Osteocyte (in vitro differentiated cells): ENCODE data around the gene PAH. TPM values are rescaled to one million over a fixed set of nuclear protein-coding genes. Genes with fewer than 3 reads are reported as not detected.

Experiments
- DNase-seq: peaks from one replicate; pipeline ENCODE4 v3.0.0; 2021; ENCODE audit warnings: mixed read lengths; ENCODE audit not compliant: unreplicated experiment; ENCODE audit errors: extremely low spot score
- H3K27ac Mint-ChIP-seq: one replicate; pipeline ENCODE4 v1.8.0; 2021; ENCODE audit warnings: mild to moderate bottlenecking, mixed read lengths; ENCODE audit not compliant: unreplicated experiment
- H3K27me3 Mint-ChIP-seq: one replicate; pipeline ENCODE4 v1.8.0; 2021; ENCODE audit warnings: mixed read lengths; ENCODE audit not compliant: unreplicated experiment
- H3K36me3 Mint-ChIP-seq: one replicate; pipeline ENCODE4 v1.8.0; 2021; ENCODE audit warnings: mixed read lengths; ENCODE audit not compliant: unreplicated experiment
- H3K4me1 Mint-ChIP-seq: one replicate; pipeline ENCODE4 v1.8.0; 2021; ENCODE audit warnings: mixed read lengths; ENCODE audit not compliant: unreplicated experiment
- H3K4me3 Mint-ChIP-seq: one replicate; pipeline ENCODE4 v1.8.0; 2021; ENCODE audit warnings: mild to moderate bottlenecking, moderate library complexity, mixed read lengths; ENCODE audit not compliant: unreplicated experiment
- H3K9me3 Mint-ChIP-seq: one replicate; pipeline ENCODE4 v1.8.0; 2021; ENCODE audit warnings: mixed read lengths; ENCODE audit not compliant: unreplicated experiment
- total RNA-seq: library from RNA; stranded (reverse); gene quantifications from 2 replicates; pipeline ENCODE4 v1.2.1, GENCODE V29; 2021
- TF ChIP-seq, protein P1 (sequence below): fragments of 200-600 bp; sonication (generic); IDR thresholded peaks from 2 replicates; pipeline ENCODE4 v1.5.0; 2021; ENCODE audit warnings: antibody characterized with exemption, mild to moderate bottlenecking, moderate library complexity

The PAH gene
- total RNA-seq, 1 donor from 2014 or later = not detected

DNA sequence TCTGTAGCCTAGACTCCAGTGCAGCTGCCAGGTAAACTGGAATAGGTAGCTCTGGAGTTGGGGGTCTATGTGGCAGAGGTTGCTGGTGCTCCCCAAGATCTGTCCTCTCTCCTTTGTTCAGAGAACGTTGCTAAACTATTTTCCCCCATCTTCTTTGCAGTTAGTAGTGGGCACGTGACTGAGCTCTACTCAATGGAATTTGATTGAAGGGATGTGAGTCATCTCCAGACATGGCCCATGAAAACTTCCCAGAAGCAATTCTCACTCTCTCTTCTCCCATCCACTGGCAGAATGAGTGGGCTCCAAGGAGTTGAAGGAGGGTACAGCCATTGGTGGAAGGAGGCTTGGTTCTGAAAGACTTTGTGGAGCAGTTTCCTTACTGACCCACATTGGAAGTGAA, 44.0 kb downstream of the PAH start:
- no peak for DNase-seq
- TF ChIP-seq, protein P1, sequence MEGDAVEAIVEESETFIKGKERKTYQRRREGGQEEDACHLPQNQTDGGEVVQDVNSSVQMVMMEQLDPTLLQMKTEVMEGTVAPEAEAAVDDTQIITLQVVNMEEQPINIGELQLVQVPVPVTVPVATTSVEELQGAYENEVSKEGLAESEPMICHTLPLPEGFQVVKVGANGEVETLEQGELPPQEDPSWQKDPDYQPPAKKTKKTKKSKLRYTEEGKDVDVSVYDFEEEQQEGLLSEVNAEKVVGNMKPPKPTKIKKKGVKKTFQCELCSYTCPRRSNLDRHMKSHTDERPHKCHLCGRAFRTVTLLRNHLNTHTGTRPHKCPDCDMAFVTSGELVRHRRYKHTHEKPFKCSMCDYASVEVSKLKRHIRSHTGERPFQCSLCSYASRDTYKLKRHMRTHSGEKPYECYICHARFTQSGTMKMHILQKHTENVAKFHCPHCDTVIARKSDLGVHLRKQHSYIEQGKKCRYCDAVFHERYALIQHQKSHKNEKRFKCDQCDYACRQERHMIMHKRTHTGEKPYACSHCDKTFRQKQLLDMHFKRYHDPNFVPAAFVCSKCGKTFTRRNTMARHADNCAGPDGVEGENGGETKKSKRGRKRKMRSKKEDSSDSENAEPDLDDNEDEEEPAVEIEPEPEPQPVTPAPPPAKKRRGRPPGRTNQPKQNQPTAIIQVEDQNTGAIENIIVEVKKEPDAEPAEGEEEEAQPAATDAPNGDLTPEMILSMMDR = no peak
- Mint-ChIP-seq H3K4me1 (no peaks in the 10 kb centered on the region), H3K9me3 (no peaks in the 10 kb centered on the region), H3K27me3 (no peaks in the 10 kb centered on the region), H3K36me3 (no peaks in the 10 kb centered on the region), H3K27ac (no peak overlapping the region), H3K4me3 (no peak overlapping the region)

DNA sequence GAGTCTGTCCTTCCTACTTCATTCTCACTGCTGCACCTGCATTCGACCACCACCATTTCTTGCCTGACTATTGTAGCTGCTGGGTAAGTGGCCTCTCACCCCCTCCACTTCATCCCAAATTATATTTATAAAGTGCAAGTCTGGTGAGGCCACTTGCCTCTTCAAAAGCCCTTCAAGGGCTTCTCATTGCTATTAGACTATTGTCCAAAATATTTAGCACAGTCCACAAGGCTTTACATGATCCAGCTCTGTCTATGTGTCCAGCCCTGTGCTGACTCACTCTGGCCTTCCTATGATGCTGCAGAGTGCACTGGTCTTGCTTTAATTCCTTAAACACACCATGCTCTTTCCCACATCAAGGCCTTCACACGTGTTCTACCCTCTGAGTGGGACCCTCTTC, 46.0 kb downstream of the PAH start:
- no peak for DNase-seq
- TF ChIP-seq, protein P1 = no peak
- Mint-ChIP-seq H3K4me1 (no peaks in the 10 kb centered on the region), H3K36me3 (no peaks in the 10 kb centered on the region), H3K27ac (no peak overlapping the region), H3K27me3 (no peaks in the 10 kb centered on the region), H3K4me3 (no peak overlapping the region), H3K9me3 (no peaks in the 10 kb centered on the region)

DNA sequence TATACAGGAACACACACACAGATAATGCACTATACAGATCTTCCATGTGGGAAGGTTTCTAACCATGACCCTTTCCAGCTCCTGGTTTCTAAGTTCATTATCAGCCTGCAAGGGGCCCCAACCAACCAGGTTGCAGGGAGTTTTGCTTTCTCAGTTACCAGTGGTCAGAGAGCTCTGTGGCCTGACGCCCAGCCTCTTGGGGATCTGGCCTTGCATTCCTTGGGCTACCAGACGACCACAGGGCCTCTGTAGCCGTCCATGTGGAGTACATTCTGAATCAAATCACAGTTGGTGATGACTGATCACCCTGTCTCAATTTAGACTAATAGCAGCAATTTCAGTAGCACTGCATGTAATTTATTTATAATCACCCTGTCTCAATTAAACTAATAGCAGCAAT, 47.5 kb downstream of the PAH start:
- Mint-ChIP-seq H3K27ac (no peak overlapping the region), H3K9me3 (no peaks in the 10 kb centered on the region), H3K36me3 (no peaks in the 10 kb centered on the region), H3K4me1 (no peaks in the 10 kb centered on the region), H3K4me3 (no peak overlapping the region), H3K27me3 (no peaks in the 10 kb centered on the region)
- TF ChIP-seq, protein P1 = no peak
- DNase-seq = no peak

DNA sequence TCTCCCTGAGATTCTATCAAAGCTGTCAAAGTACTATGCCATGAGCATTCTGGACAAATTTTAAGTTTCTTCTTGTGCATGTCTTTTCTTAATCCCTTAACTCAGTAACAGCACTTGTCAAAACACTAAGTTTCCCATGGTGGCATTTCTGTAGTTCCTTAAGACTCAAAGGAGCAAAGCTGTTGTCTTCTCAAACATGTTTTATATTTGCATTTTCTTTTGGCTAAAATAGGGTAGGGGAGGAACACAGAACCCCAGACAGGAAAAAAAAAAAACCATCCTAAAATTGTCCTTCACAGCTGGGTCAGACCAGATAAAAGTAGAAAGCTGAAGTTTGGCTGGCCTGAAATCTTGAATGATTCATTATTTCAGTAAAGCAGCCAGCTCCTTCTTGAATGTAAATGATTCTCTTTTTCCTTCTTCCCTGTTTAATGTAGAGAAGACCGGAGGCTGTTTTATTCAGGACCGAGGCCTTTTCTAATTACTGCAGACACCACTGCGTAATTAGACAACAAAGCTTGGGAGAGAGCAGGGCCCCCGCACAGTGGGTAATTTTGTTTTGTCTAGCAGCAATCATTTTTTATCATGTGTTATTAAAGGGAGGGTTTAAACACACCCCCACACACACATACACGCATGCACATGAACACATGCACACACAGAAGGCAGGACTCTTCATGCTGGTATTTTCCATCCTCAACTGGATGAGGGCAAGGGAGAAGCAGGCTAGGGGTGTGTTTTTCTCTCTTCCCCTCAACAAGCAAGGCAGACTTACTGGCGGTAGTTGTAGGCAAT, 51.0 kb downstream of the PAH start:
- Mint-ChIP-seq H3K27me3 (no peaks in the 10 kb centered on the region), H3K27ac (no peak overlapping the region), H3K36me3 (no peaks in the 10 kb centered on the region), H3K4me3 (no peak overlapping the region), H3K4me1 (no peaks in the 10 kb centered on the region), H3K9me3 (peaks cover 4% of the 10 kb centered on the region)
- no peak for DNase-seq
- TF ChIP-seq, protein P1 = no peak

DNA sequence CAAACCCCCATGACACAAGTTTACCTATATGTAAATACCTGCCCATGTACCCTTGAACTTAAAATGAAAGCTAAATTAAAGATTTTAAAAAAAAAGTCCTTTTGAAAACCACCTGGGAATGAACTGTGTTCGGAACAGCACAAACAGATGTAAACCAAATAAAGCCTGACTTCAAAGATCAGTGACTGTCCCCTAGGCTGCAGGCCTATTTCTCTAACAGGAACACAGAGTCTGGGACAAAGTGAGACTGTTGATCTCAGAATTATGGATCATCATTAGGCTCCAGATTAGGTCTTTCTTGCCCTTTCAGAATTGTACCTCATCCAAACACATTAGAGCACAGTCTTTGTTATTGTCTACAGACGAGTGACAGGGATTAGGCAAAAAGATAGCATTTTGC, 54.6 kb downstream of the PAH start:
- H3K4me3 Mint-ChIP-seq = no peak overlapping the region
- no peaks in the 10 kb centered on the region for H3K4me1 Mint-ChIP-seq
- no peaks in the 10 kb centered on the region for H3K27me3 Mint-ChIP-seq

More for the DNA sequence above, 54.6 kb downstream of the PAH start:
- Mint-ChIP-seq H3K36me3 (no peaks in the 10 kb centered on the region), H3K27ac (no peak overlapping the region), H3K9me3 (peaks cover 16% of the 10 kb centered on the region)
- DNase-seq = no peak
- TF ChIP-seq, protein P1 = no peak
